Liver (tissue), 9 donors: ENCODE measurements around the gene ATOH7. TPM values are rescaled to one million over a fixed set of nuclear protein-coding genes. Genes with fewer than 3 reads are reported as not detected.

Experiments
- DNase-seq: peaks from one replicate; pipeline ENCODE4 v3.0.0-alpha.2; 2017; ENCODE audit warnings: low spot score
- H3K27ac ChIP-seq, 2 donors: one replicate each; pipeline ENCODE4 v1.7.0; 2013; ENCODE audit warnings: inconsistent platforms in 2 of 2, low read length in 2 of 2, control low read depth in 1 of 2, low read depth in 1 of 2, mild to moderate bottlenecking in 1 of 2
- H3K27me3 ChIP-seq, 4 donors: one replicate each; pipeline versions ENCODE4 v1.6.1 to v1.7.0; 2013; ENCODE audit warnings: low read length in 3 of 4, inconsistent platforms in 1 of 4, mild to moderate bottlenecking in 1 of 4, moderate library complexity in 1 of 4; ENCODE audit not compliant: control insufficient read depth in 4 of 4, insufficient read depth in 4 of 4
- H3K36me3 ChIP-seq, 4 donors: one replicate each; pipeline versions ENCODE4 v1.6.1 to v1.7.0; 2013; ENCODE audit warnings: low read length in 3 of 4, mild to moderate bottlenecking in 3 of 4, low read depth in 1 of 4, moderate library complexity in 1 of 4; ENCODE audit not compliant: control insufficient read depth in 4 of 4, insufficient read depth in 3 of 4
- H3K4me1 ChIP-seq, 4 donors: one replicate each; pipeline versions ENCODE4 v1.6.1 to v1.7.0; 2013; ENCODE audit warnings: low read length in 3 of 4, mild to moderate bottlenecking in 3 of 4, moderate library complexity in 1 of 4; ENCODE audit not compliant: control insufficient read depth in 4 of 4, insufficient read depth in 4 of 4
- H3K4me3 ChIP-seq, 3 donors: one replicate each; pipeline versions ENCODE4 v1.6.1 to v1.7.0; 2013; ENCODE audit warnings: low read length in 3 of 3, control low read depth in 1 of 3, low read depth in 1 of 3, mild to moderate bottlenecking in 1 of 3
- H3K9ac ChIP-seq, 2 donors: one replicate each; pipeline ENCODE4 v1.7.0; 2013; ENCODE audit warnings: low read length in 2 of 2, mild to moderate bottlenecking in 2 of 2, moderate library complexity in 2 of 2, control low read depth in 1 of 2, low read depth in 1 of 2
- H3K9me3 ChIP-seq, 4 donors: one replicate each; pipeline versions ENCODE4 v1.6.1 to v1.7.0; 2013; ENCODE audit warnings: low read length in 3 of 4; ENCODE audit not compliant: control insufficient read depth in 4 of 4
- ATF3 ChIP-seq: IDR thresholded peaks from 2 replicates; pipeline ENCODE4 v1.6.1; 2016; ENCODE audit warnings: antibody characterized with exemption
- EGR1 ChIP-seq, 2 donors: IDR thresholded peaks; 2 replicates each; pipeline ENCODE4 v1.6.1; 2016 to 2018; ENCODE audit warnings: antibody characterized with exemption in 2 of 2, low read depth in 2 of 2
- FOXA1 ChIP-seq: IDR thresholded peaks from 2 replicates; pipeline ENCODE4 v1.6.1; 2016; ENCODE audit warnings: antibody characterized with exemption
- FOXA2 ChIP-seq: IDR thresholded peaks from 2 replicates; pipeline ENCODE4 v1.6.1; 2016; ENCODE audit warnings: antibody characterized with exemption
- GABPA ChIP-seq, 2 donors: IDR thresholded peaks in 1 of 2; conservative IDR thresholded peaks in 1 of 2; 2 replicates each; pipeline ENCODE4 v1.6.1; 2016; ENCODE audit warnings: antibody characterized with exemption in 2 of 2, mild to moderate bottlenecking in 1 of 2, moderate library complexity in 1 of 2
- HNF4A ChIP-seq, 2 donors: conservative IDR thresholded peaks; 2 replicates each; pipeline ENCODE4 v1.6.1; 2016; ENCODE audit warnings: antibody characterized with exemption in 2 of 2, mild to moderate bottlenecking in 2 of 2
- HNF4G ChIP-seq: IDR thresholded peaks from 2 replicates; pipeline ENCODE4 v1.6.1; 2016; ENCODE audit warnings: antibody characterized with exemption
- JUND ChIP-seq, 2 donors: IDR thresholded peaks; 2 replicates each; pipeline ENCODE4 v1.6.1; 2016; ENCODE audit warnings: antibody characterized with exemption in 2 of 2
- NR2F2 ChIP-seq: IDR thresholded peaks from 2 replicates; pipeline ENCODE4 v1.6.1; 2016; ENCODE audit warnings: antibody characterized with exemption
- RAD21 ChIP-seq, 2 donors: IDR thresholded peaks; 2 replicates each; pipeline ENCODE4 v1.6.1; 2016; ENCODE audit warnings: antibody characterized with exemption in 2 of 2, mild to moderate bottlenecking in 2 of 2
- RXRA ChIP-seq, 2 donors: IDR thresholded peaks; 2 replicates each; pipeline ENCODE4 v1.6.1; 2017 to 2018; ENCODE audit warnings: antibody characterized with exemption in 2 of 2, mild to moderate bottlenecking in 1 of 2
- SP1 ChIP-seq: IDR thresholded peaks from 2 replicates; pipeline ENCODE4 v1.6.1; 2018; ENCODE audit warnings: antibody characterized with exemption, mild to moderate bottlenecking
- TAF1 ChIP-seq: conservative IDR thresholded peaks from 2 replicates; pipeline ENCODE4 v1.6.1; 2016; ENCODE audit warnings: antibody characterized with exemption, mild to moderate bottlenecking
- YY1 ChIP-seq: IDR thresholded peaks from 2 replicates; pipeline ENCODE4 v1.6.1; 2016; ENCODE audit warnings: antibody characterized with exemption, mild to moderate bottlenecking
- WGBS: extraction: QIAGEN DNeasy Blood & Tissue Kit; methylation state at CpG from one replicate; pipeline ENCODE4 v1.1.7; 2013; 5-methylcytosine and 5-hydroxymethylcytosine counted together
- polyA plus RNA-seq, 2 donors: library from polyadenylated mRNA; stranded (reverse) in 1 of 2; unstranded in 1 of 2; fragments of 200-250 nt in 1 of 2; fragments of >200 nt in 1 of 2; fragmentation: Nextera tagmentation in 1 of 2; extraction: Ambion mirVana in 1 of 2; gene quantifications; one replicate each; pipeline versions ENCODE4 v1.2.1 to v1.2.3, GENCODE V29; 2013 to 2015
- total RNA-seq, 2 donors: library from RNA; depleted of rRNA; stranded (reverse); fragments of >200 nt; gene quantifications; one replicate each; pipeline ENCODE4 v1.2.3, GENCODE V29; 2014
- TF ChIP-seq, protein P1 (sequence below): fragments of 150-350 bp; IDR thresholded peaks from 2 replicates; pipeline ENCODE4 v1.5.1; 2017; ENCODE audit warnings: improper control_type of control experiment, low read depth, low read length; ENCODE audit not compliant: missing input control
- TF ChIP-seq, protein P2 (sequence below): IDR thresholded peaks from 2 replicates; pipeline ENCODE4 v1.6.1; 2016; ENCODE audit warnings: antibody characterized with exemption, mild to moderate bottlenecking
- TF ChIP-seq, protein P3 (sequence below): IDR thresholded peaks from 2 replicates; pipeline ENCODE4 v1.6.1; 2016; ENCODE audit warnings: antibody characterized with exemption
- donor health status: healthy.
- donor health status: healthy.
- donor health status: healthy.
- donor health status: healthy.
- donor health status: healthy.

Gene ATOH7
- total and polyA plus RNA-seq, 4 donors = 0.14 to 0.33 TPM; not detected in 2

DNA sequence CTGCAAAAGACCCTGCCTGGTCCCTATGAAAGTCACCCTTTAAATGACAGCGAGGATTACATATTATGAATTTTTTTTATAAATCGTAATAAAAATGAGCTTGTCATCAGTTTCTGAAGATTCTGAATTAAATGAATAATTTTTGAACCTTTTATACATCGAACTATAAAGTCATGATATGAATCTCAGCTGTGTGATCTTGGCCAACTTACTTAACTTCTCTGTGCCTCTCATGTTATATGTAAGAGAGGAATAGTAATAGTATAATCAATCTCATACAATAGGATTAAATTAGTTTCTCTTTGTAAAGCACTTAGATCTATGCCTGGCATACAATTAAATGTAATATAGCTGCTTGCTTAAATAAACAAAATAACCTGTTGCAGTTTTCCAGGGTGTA is 5.3 kb upstream of the ATOH7 start:
- 94% methylated on average over 3 of the region's 3 CpGs for WGBS
- no peak for DNase-seq
- Histone ChIP-seq H3K27ac (no peak overlapping the region), H3K9ac (no peak overlapping the region), H3K4me3 (no peak overlapping the region), H3K4me1 (no peaks in the 10 kb centered on the region), H3K9me3 (no peaks in the 10 kb centered on the region), H3K36me3 (peaks cover 0 to 4% (median under 1%) of the 10 kb centered on the region in 4 donors), H3K27me3 (no peaks in the 10 kb centered on the region)
- no peak for TF ChIP-seq TAF1
- no peak for TF ChIP-seq RXRA (IDR thresholded peaks at IDR 0.05)
- no peak for TF ChIP-seq YY1
- TF ChIP-seq ATF3 = no peak

- Histone ChIP-seq H3K9ac (no peak overlapping the region), H3K27ac (no peak overlapping the region), H3K4me1 (peaks cover 3 to 14% (median 8%) of the 10 kb centered on the region in 4 donors), H3K36me3 (peaks cover 0 to 4% (median under 1%) of the 10 kb centered on the region in 4 donors), H3K27me3 (no peaks in the 10 kb centered on the region), H3K4me3 (no peak overlapping the region), H3K9me3 (no peaks in the 10 kb centered on the region)
- no peak for TF ChIP-seq GABPA (IDR thresholded peaks at IDR 0.05 in 1 of 2, conservative IDR thresholded peaks at IDR 0.05 in 1 of 2)
- TF ChIP-seq, protein P1, sequence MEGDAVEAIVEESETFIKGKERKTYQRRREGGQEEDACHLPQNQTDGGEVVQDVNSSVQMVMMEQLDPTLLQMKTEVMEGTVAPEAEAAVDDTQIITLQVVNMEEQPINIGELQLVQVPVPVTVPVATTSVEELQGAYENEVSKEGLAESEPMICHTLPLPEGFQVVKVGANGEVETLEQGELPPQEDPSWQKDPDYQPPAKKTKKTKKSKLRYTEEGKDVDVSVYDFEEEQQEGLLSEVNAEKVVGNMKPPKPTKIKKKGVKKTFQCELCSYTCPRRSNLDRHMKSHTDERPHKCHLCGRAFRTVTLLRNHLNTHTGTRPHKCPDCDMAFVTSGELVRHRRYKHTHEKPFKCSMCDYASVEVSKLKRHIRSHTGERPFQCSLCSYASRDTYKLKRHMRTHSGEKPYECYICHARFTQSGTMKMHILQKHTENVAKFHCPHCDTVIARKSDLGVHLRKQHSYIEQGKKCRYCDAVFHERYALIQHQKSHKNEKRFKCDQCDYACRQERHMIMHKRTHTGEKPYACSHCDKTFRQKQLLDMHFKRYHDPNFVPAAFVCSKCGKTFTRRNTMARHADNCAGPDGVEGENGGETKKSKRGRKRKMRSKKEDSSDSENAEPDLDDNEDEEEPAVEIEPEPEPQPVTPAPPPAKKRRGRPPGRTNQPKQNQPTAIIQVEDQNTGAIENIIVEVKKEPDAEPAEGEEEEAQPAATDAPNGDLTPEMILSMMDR = no peak
- TF ChIP-seq JUND (IDR thresholded peaks at IDR 0.05) = no peak
- no peak for TF ChIP-seq SP1
- TF ChIP-seq ATF3 = no peak
- no peak for TF ChIP-seq EGR1 (IDR thresholded peaks at IDR 0.05; ENCODE audit: low read depth in 2 of 2)
- TF ChIP-seq TAF1 = no peak
- TF ChIP-seq, protein P2, sequence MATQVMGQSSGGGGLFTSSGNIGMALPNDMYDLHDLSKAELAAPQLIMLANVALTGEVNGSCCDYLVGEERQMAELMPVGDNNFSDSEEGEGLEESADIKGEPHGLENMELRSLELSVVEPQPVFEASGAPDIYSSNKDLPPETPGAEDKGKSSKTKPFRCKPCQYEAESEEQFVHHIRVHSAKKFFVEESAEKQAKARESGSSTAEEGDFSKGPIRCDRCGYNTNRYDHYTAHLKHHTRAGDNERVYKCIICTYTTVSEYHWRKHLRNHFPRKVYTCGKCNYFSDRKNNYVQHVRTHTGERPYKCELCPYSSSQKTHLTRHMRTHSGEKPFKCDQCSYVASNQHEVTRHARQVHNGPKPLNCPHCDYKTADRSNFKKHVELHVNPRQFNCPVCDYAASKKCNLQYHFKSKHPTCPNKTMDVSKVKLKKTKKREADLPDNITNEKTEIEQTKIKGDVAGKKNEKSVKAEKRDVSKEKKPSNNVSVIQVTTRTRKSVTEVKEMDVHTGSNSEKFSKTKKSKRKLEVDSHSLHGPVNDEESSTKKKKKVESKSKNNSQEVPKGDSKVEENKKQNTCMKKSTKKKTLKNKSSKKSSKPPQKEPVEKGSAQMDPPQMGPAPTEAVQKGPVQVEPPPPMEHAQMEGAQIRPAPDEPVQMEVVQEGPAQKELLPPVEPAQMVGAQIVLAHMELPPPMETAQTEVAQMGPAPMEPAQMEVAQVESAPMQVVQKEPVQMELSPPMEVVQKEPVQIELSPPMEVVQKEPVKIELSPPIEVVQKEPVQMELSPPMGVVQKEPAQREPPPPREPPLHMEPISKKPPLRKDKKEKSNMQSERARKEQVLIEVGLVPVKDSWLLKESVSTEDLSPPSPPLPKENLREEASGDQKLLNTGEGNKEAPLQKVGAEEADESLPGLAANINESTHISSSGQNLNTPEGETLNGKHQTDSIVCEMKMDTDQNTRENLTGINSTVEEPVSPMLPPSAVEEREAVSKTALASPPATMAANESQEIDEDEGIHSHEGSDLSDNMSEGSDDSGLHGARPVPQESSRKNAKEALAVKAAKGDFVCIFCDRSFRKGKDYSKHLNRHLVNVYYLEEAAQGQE = no peak
- no peak for DNase-seq
Observed at GRCh38 chr10:68235581-68235980, 3.7 kb upstream of the ATOH7 start.

- H3K27ac ChIP-seq = no peak overlapping the region
- H3K9me3 ChIP-seq = no peaks in the 10 kb centered on the region
- H3K4me3 ChIP-seq = no peak overlapping the region
- no peak for DNase-seq
- H3K27me3 ChIP-seq = no peaks in the 10 kb centered on the region
- H3K36me3 ChIP-seq = peaks cover 0 to 4% (median under 1%) of the 10 kb centered on the region in 4 donors
- peaks cover 3 to 15% (median 8%) of the 10 kb centered on the region in 4 donors for H3K4me1 ChIP-seq
- H3K9ac ChIP-seq = no peak overlapping the region
- WGBS = 88% methylated on average over 2 of the region's 2 CpGs
- no peak for TF ChIP-seq RAD21 (IDR thresholded peaks at IDR 0.05)
- TF ChIP-seq HNF4G = no peak
- TF ChIP-seq RXRA (IDR thresholded peaks at IDR 0.05) = no peak
- no peak for TF ChIP-seq ATF3
- no peak for TF ChIP-seq SP1
- no peak for TF ChIP-seq YY1
- TF ChIP-seq NR2F2 = no peak
- TF ChIP-seq, protein P3, sequence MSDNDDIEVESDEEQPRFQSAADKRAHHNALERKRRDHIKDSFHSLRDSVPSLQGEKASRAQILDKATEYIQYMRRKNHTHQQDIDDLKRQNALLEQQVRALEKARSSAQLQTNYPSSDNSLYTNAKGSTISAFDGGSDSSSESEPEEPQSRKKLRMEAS = no peak
- no peak for TF ChIP-seq FOXA2
- no peak for TF ChIP-seq FOXA1
- TF ChIP-seq GABPA (IDR thresholded peaks at IDR 0.05 in 1 of 2, conservative IDR thresholded peaks at IDR 0.05 in 1 of 2) = no peak
- no peak for TF ChIP-seq HNF4A (conservative IDR thresholded peaks at IDR 0.05)
- no peak for TF ChIP-seq EGR1 (IDR thresholded peaks at IDR 0.05; ENCODE audit: low read depth in 2 of 2)
- TF ChIP-seq, protein P2 = no peak
- no peak for TF ChIP-seq TAF1
Observed at GRCh38 chr10:68235111-68235510, 3.2 kb upstream of the ATOH7 start.
